Transverse colon (tissue), 3 donors: ENCODE measurements around the gene LMCD1.

ENCODE experiments used
- CTCF ChIP-seq, 5 experiments: fragments of 200-600 bp in 3 of 5; fragments of 450-650 bp in 2 of 5; sonication (generic) in 3 of 5; IDR thresholded peaks; 1 replicate in 2 of 5; 2 replicates in 3 of 5; pipeline ENCODE4 v1.5.1; 2016 to 2017; ENCODE audit warnings: antibody characterized with exemption in 5 of 5, inconsistent platforms in 3 of 5, mild to moderate bottlenecking in 2 of 5, moderate library complexity in 1 of 5
- POLR2A ChIP-seq: fragments of 450-650 bp; IDR thresholded peaks from one replicate; pipeline ENCODE4 v1.6.1; 2016; ENCODE audit warnings: antibody characterized with exemption, mild to moderate bottlenecking, moderate library complexity

DNA sequence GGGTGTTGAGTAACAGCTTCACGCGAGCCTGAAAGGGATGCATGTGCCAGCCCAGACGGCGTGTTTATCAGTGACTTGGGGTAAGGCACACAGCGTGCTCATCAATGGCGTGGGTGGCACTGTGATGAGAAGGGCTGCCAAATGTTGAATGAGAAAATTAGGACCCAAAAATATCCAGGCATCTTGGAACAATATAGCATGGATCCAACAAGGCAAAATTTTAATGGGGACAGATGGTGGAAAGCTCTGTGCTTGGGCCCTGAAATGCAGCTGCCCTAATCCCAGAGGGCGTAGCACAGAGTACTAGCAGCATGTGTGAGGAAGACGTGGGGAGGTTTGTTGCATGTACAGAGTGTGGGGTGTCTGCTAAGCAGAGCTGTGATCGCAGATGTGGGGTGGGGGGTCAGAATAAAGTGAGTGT lies 94.1 kb downstream of the LMCD1 start:
- TF ChIP-seq CTCF (IDR thresholded peaks at IDR 0.05) (no peak), POLR2A (no peak)
